Left lung (tissue), 10 donors: ENCODE data around the gene POLR2C. TPM values are rescaled to one million over a fixed set of nuclear protein-coding genes. Genes with fewer than 3 reads are reported as not detected.

Experiments used
- ATAC-seq: fragments of 200-7000 bp; cut with Tn5 transposase; one replicate; pipeline ENCODE4 v1.9.1; 2020; ENCODE audit warnings: moderate library complexity
- DNase-seq, 4 donors: peaks; one replicate each; pipeline ENCODE4 v3.0.0-alpha.2; 2013 to 2020
- H3K27ac ChIP-seq, 2 donors: fragments of 200-600 bp; sonication (generic) in 1 of 2; one replicate each; pipeline versions ENCODE4 v1.5.0 to v1.8.0; 2020 to 2021
- H3K27me3 ChIP-seq, 2 donors: fragments of 200-600 bp; sonication (generic) in 1 of 2; one replicate each; pipeline versions ENCODE4 v1.5.0 to v1.8.0; 2020 to 2021
- H3K36me3 ChIP-seq, 2 donors: fragments of 200-600 bp; sonication (generic) in 1 of 2; one replicate each; pipeline versions ENCODE4 v1.5.0 to v1.8.0; 2020 to 2021
- H3K4me1 ChIP-seq, 2 donors: fragments of 200-600 bp; one replicate each; pipeline ENCODE4 v1.8.0; 2021
- H3K4me3 ChIP-seq, 2 donors: fragments of 200-600 bp; sonication (generic) in 1 of 2; one replicate each; pipeline versions ENCODE4 v1.5.0 to v1.8.0; 2020 to 2021; ENCODE audit warnings: mild to moderate bottlenecking in 1 of 2
- H3K9me3 ChIP-seq, 2 donors: fragments of 200-600 bp; sonication (generic) in 1 of 2; one replicate each; pipeline versions ENCODE4 v1.5.0 to v1.8.0; 2020 to 2021
- intact Hi-C, 2 donors: fragments of 100-400 bp; cut with DNase I; formaldehyde crosslinking; loops; one replicate each; pipeline versions ENCODE4 v1.11.2 to v1.14.2; 2022
- polyA plus RNA-seq, 6 donors: library from polyadenylated mRNA; unstranded; fragments of 120-200 nt; gene quantifications; one replicate each; pipeline ENCODE4 v1.2.1, GENCODE V29; 2013; ENCODE audit not compliant: insufficient read length in 6 of 6
- total RNA-seq, 2 donors: library from RNA; stranded (reverse); fragmentation: NEBNext Ultra II Directional; extraction: Animal tissue kit (Norgen Biotek cat#: 25700); gene quantifications; one replicate each; pipeline ENCODE4 v1.2.1, GENCODE V29; 2021
- TF ChIP-seq, protein P1 (sequence below), 2 donors: fragments of 200-600 bp; sonication (generic) in 1 of 2; IDR thresholded peaks; one replicate each; pipeline versions ENCODE4 v1.5.0 to v1.8.0; 2021; ENCODE audit warnings: antibody characterized with exemption in 2 of 2
- donor health status: DM: no; HTN: yes; CAD: no.
- donor health status: DM: no; HTN: no; CAD: no.

The POLR2C gene
- total and polyA plus RNA-seq, 8 donors: 71.0 to 85.9 (median 81.9) TPM

DNA sequence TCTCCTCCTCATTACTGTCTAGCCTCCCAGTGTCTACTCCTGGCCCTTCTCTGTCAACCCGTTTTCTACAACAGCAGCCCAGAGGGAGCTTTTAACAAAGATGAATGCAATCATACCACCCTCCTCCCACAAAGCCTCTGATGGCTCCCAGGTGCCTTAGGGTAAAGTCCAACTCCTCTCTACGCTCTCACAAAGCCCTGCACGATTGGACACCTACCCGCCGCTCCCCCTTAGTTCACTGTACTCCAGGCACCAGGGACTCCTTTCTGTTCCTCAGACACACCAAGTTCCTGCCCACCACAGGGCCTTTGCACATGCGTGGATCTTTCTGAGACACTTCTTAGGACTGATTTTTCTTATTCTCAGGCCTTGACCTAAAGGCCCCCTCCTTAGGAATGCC is 56.4 kb downstream of the POLR2C start:
- peaks cover 8 to 20% of the 10 kb centered on the region in 2 donors for H3K4me1 ChIP-seq
- H3K4me3 ChIP-seq: no peak overlapping the region
- DNase-seq (peak in 1 of 4 donors; percentile 20), ATAC-seq (no peak)
- intact Hi-C loops: loop anchor here in 1 of 2 donors (5.0 kb wide), 3 partner anchors 57 to 217 kb away; partner anchors contain the start of gene POLR2C
- H3K27me3 ChIP-seq: no peaks in the 10 kb centered on the region
- TF ChIP-seq, protein P1, sequence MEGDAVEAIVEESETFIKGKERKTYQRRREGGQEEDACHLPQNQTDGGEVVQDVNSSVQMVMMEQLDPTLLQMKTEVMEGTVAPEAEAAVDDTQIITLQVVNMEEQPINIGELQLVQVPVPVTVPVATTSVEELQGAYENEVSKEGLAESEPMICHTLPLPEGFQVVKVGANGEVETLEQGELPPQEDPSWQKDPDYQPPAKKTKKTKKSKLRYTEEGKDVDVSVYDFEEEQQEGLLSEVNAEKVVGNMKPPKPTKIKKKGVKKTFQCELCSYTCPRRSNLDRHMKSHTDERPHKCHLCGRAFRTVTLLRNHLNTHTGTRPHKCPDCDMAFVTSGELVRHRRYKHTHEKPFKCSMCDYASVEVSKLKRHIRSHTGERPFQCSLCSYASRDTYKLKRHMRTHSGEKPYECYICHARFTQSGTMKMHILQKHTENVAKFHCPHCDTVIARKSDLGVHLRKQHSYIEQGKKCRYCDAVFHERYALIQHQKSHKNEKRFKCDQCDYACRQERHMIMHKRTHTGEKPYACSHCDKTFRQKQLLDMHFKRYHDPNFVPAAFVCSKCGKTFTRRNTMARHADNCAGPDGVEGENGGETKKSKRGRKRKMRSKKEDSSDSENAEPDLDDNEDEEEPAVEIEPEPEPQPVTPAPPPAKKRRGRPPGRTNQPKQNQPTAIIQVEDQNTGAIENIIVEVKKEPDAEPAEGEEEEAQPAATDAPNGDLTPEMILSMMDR (IDR thresholded peaks at IDR 0.05): no peak
- no peaks in the 10 kb centered on the region for H3K9me3 ChIP-seq
- peaks cover 0 to 14% of the 10 kb centered on the region in 2 donors for H3K36me3 ChIP-seq
- no peak overlapping the region for H3K27ac ChIP-seq

DNA sequence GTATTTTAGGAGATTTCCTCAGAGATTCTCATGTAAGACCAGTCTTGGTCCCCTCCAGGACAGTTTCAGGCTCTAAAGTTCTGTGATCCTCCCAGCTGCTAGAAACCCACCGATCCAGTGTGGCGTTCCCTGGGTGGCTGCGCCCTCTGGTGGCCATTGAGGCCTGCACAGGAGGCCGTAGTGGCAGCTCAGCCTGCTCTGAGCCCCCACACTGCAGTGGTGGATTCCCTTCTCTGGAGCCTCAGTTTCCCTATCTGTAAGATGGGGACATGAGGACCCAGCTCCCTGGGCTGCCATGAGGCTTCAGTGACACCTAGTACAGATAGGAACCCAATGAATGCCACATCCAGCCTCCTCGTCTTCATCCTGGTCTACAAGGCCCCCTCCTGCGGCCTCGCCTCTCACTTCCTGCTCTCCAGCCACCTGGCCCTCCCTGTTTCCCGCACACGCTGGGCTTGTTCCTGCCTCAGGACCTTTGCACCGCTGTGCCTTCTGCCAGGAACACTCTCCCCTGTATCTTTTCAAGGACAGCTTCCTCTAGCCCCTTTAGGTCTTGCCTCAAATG is 57.4 kb downstream of the POLR2C start:
- TF ChIP-seq, protein P1 (IDR thresholded peaks at IDR 0.05): peak; percentile 92 to 98
- Histone ChIP-seq H3K4me3 (no peak overlapping the region), H3K27me3 (no peaks in the 10 kb centered on the region), H3K36me3 (peaks cover 0 to 14% of the 10 kb centered on the region in 2 donors), H3K27ac (no peak overlapping the region), H3K9me3 (no peaks in the 10 kb centered on the region), H3K4me1 (peaks cover 0 to 10% of the 10 kb centered on the region in 2 donors)
- peak; percentile 91 for ATAC-seq
- DNase-seq: peak; percentile 49 to 95 (median 74)
- intact Hi-C loops: loop anchor here (5.0 to 10.0 kb wide), 4 partner anchors 58 to 218 kb away; partner anchors contain the start of gene POLR2C (in 1 of the 2)

Other genes with a start within 250 kb of the POLR2C start
- gene ARL2BP, start 217.4 kb upstream of the POLR2C start, total RNA-seq: 10 to 100 TPM; 51.4 to 69.3 TPM
- 10 to 100 TPM; 64.7 to 76.1 (median 67.4) TPM for gene ARL2BP, start 217.4 kb upstream of the POLR2C start, polyA plus RNA-seq
- gene PLLP, start 178.0 kb upstream of the POLR2C start, total RNA-seq: 10 to 100 TPM; 50.6 to 70.6 TPM
- 1 to 10 TPM; 3.5 to 7.7 (median 4.6) TPM for gene PLLP, start 178.0 kb upstream of the POLR2C start, polyA plus RNA-seq
- gene CCL22, start 103.9 kb upstream of the POLR2C start, total RNA-seq: 1 to 10 TPM; 1.6 to 2.4 TPM
- under 1 TPM; 0.08 to 0.22 (median 0.18) TPM for gene CCL22, start 103.9 kb upstream of the POLR2C start, polyA plus RNA-seq
- 10 to 100 TPM; 20.3 to 27.8 TPM for gene CX3CL1, start 90.2 kb upstream of the POLR2C start, total RNA-seq
- gene CX3CL1, start 90.2 kb upstream of the POLR2C start, polyA plus RNA-seq: 10 to 100 TPM in 4 of 6 donors, 1 to 10 TPM in 2; 8.6 to 11.8 (median 10.5) TPM
- gene CCL17, start 57.9 kb upstream of the POLR2C start, total RNA-seq: 1 to 10 TPM; 1.1 to 6.4 TPM
- gene CCL17, start 57.9 kb upstream of the POLR2C start, polyA plus RNA-seq: under 1 TPM in 1 of 6 donors, not detected in 5; 0.43 TPM
- gene CIAPIN1, start 15.3 kb upstream of the POLR2C start, total RNA-seq: 10 to 100 TPM; 48.6 to 51.5 TPM
- 10 to 100 TPM; 64.9 to 87.7 (median 81.4) TPM for gene CIAPIN1, start 15.3 kb upstream of the POLR2C start, polyA plus RNA-seq
- 10 to 100 TPM; 47.3 to 48.8 TPM for gene COQ9, start 15.2 kb upstream of the POLR2C start, total RNA-seq
- gene COQ9, start 15.2 kb upstream of the POLR2C start, polyA plus RNA-seq: 10 to 100 TPM; 56.9 to 67.8 (median 61.2) TPM
- 100 to 1,000 TPM in 1 of 2 donors, 10 to 100 TPM in 1; 41.8 to 108 TPM for gene DOK4, start 23.8 kb downstream of the POLR2C start, total RNA-seq
- 10 to 100 TPM; 27.7 to 34.4 (median 30.0) TPM for gene DOK4, start 23.8 kb downstream of the POLR2C start, polyA plus RNA-seq
- gene CCDC102A, start 73.9 kb downstream of the POLR2C start, total RNA-seq: 1 to 10 TPM; 5.2 to 9.3 TPM
- gene CCDC102A, start 73.9 kb downstream of the POLR2C start, polyA plus RNA-seq: 10 to 100 TPM; 11.5 to 18.4 (median 15.4) TPM
- gene ADGRG5, start 80.0 kb downstream of the POLR2C start, total RNA-seq: under 1 TPM; 0.92 to 0.99 TPM
- 1 to 10 TPM in 1 of 6 donors, under 1 TPM in 5; 0.58 to 1.3 (median 0.72) TPM for gene ADGRG5, start 80.0 kb downstream of the POLR2C start, polyA plus RNA-seq
- 10 to 100 TPM; 53.2 to 78.4 TPM for gene ADGRG1, start 166.0 kb downstream of the POLR2C start, total RNA-seq
- gene ADGRG1, start 166.0 kb downstream of the POLR2C start, polyA plus RNA-seq: 10 to 100 TPM; 17.3 to 23.1 (median 18.9) TPM
- gene ADGRG3, start 205.6 kb downstream of the POLR2C start, total RNA-seq: 10 to 100 TPM in 1 of 2 donors, 1 to 10 TPM in 1; 1.1 to 29.8 TPM
- gene ADGRG3, start 205.6 kb downstream of the POLR2C start, polyA plus RNA-seq: 1 to 10 TPM in 4 of 6 donors, under 1 TPM in 2; 0.70 to 1.9 (median 1.1) TPM
- 1 to 10 TPM in 1 of 2 donors, under 1 TPM in 1; 0.52 to 3.8 TPM for gene DRC7, start 232.1 kb downstream of the POLR2C start, total RNA-seq
- 1 to 10 TPM; 1.1 to 4.3 (median 2.4) TPM for gene DRC7, start 232.1 kb downstream of the POLR2C start, polyA plus RNA-seq